DMS153 treated with DMSO at 0.1 percent for 48 hours (cell line): ENCODE results near the gene SRSF4.
"Not testable (repeated sequence)": the region's sequence is repeated elsewhere in the genome, so short reads cannot be mapped to it uniquely, and the experiment has no call there.

Experiments
- DNase-seq: peaks from one replicate; lab custom pipeline; 2025; ENCODE audit not compliant: unreplicated experiment; lab: John Stamatoyannopoulos, UW

The SRSF4 gene

GRCh38 chr1:29166291-29166878 is 15.3 kb downstream of the SRSF4 start:
- no peak for DNase-seq

- DNase-seq, result no peak
Measured at GRCh38 chr1:29164588-29164987, 17.1 kb downstream of the SRSF4 start.

GRCh38 chr1:29162476-29163138 is 19.1 kb downstream of the SRSF4 start:
- no peak for DNase-seq

GRCh38 chr1:29162025-29162424 is 19.7 kb downstream of the SRSF4 start:
- DNase-seq, result no peak

GRCh38 chr1:29159773-29160172 is 21.9 kb downstream of the SRSF4 start:
- no peak for DNase-seq

- no peak for DNase-seq
Measured at GRCh38 chr1:29157269-29157601, 24.5 kb downstream of the SRSF4 start.

- no peak for DNase-seq
Measured at GRCh38 chr1:29156543-29157268, 25.0 kb downstream of the SRSF4 start.

- no peak for DNase-seq
Measured at GRCh38 chr1:29152046-29152805, 29.5 kb downstream of the SRSF4 start.

GRCh38 chr1:29150346-29150745 is 31.4 kb downstream of the SRSF4 start:
- not testable (repeated sequence) for DNase-seq

GRCh38 chr1:29148656-29149491 is 32.8 kb downstream of the SRSF4 start:
- no peak for DNase-seq

- DNase-seq, result no peak
Measured at GRCh38 chr1:29145739-29146437, 35.8 kb downstream of the SRSF4 start.

GRCh38 chr1:29144178-29144577 is 37.5 kb downstream of the SRSF4 start:
- no peak for DNase-seq

GRCh38 chr1:29142714-29143113 is 39.0 kb downstream of the SRSF4 start:
- DNase-seq, result no peak

- DNase-seq, result no peak
Measured at GRCh38 chr1:29136391-29136915, 45.2 kb downstream of the SRSF4 start.

GRCh38 chr1:29134695-29135028 is 47.0 kb downstream of the SRSF4 start:
- no peak for DNase-seq

GRCh38 chr1:29133861-29134694 is 47.6 kb downstream of the SRSF4 start:
- DNase-seq, result no peak

- DNase-seq, result not testable (repeated sequence)
Measured at GRCh38 chr1:29131056-29131455, 50.6 kb downstream of the SRSF4 start.

- no peak for DNase-seq
Measured at GRCh38 chr1:29129916-29130315, 51.8 kb downstream of the SRSF4 start.

GRCh38 chr1:29128739-29129138 is 53.0 kb downstream of the SRSF4 start:
- DNase-seq, result no peak
